GM23338 (cell line): ENCODE measurements around the gene LIMCH1. TPM values are rescaled to one million over a fixed set of nuclear protein-coding genes. Genes with fewer than 3 reads are reported as not detected.

Experiments
- ATAC-seq: fragments of 200-7000 bp; cut with Tn5 transposase; 3 replicates; pipeline ENCODE4 v1.9.1; 2020
- DNase-seq: peaks from one replicate; pipeline ENCODE4 v3.0.0-alpha.2; 2015; ENCODE audit warnings: low spot score
- H2AFZ ChIP-seq: fragments of 200-600 bp; sonication (generic); 2 replicates; pipeline ENCODE4 v1.8.0; 2016; ENCODE audit warnings: antibody characterized with exemption, mild to moderate bottlenecking, moderate library complexity
- H3F3A ChIP-seq: fragments of 200-600 bp; sonication (generic); replicated peaks from 2 replicates; pipeline ENCODE4 v1.8.0; 2017; ENCODE audit warnings: antibody characterized with exemption, mixed run types, low read depth
- H3K27ac ChIP-seq: fragments of 200-600 bp; sonication (generic); 2 replicates; pipeline ENCODE4 v1.6.1; 2016; ENCODE audit warnings: low read depth
- H3K27me3 ChIP-seq: fragments of 200-600 bp; sonication (generic); 2 replicates; pipeline ENCODE4 v1.8.0; 2016; ENCODE audit warnings: mild to moderate bottlenecking, mixed run types, moderate library complexity; ENCODE audit not compliant: insufficient read depth
- H3K36me3 ChIP-seq: fragments of 200-600 bp; sonication (generic); 2 replicates; pipeline ENCODE4 v1.8.0; 2016; ENCODE audit warnings: mild to moderate bottlenecking; ENCODE audit not compliant: insufficient read depth
- H3K4me1 ChIP-seq: fragments of 200-600 bp; sonication (generic); 2 replicates; pipeline ENCODE4 v1.8.0; 2016; ENCODE audit warnings: mild to moderate bottlenecking, moderate library complexity; ENCODE audit not compliant: insufficient read depth
- H3K4me2 ChIP-seq: fragments of 200-600 bp; sonication (generic); 2 replicates; pipeline ENCODE4 v1.7.1; 2017; ENCODE audit warnings: mixed run types
- H3K4me3 ChIP-seq: fragments of 200-600 bp; sonication (generic); 2 replicates; pipeline ENCODE4 v1.6.1; 2016; ENCODE audit warnings: mixed run types
- H3K79me2 ChIP-seq: fragments of 200-600 bp; sonication (generic); replicated peaks from 2 replicates; pipeline ENCODE4 v1.8.0; 2017; ENCODE audit warnings: mild to moderate bottlenecking; ENCODE audit not compliant: insufficient read depth
- H3K9me2 ChIP-seq: fragments of 200-600 bp; sonication (generic); 2 replicates; pipeline ENCODE4 v1.8.0; 2017; ENCODE audit not compliant: insufficient read depth
- H4K20me1 ChIP-seq: fragments of 200-600 bp; sonication (generic); replicated peaks from 2 replicates; pipeline ENCODE4 v1.8.0; 2017; ENCODE audit warnings: mild to moderate bottlenecking; ENCODE audit not compliant: insufficient read depth
- H3K27ac Mint-ChIP-seq: 2 replicates; pipeline ENCODE4 v1.8.0; 2020; ENCODE audit warnings: inconsistent platforms, mild to moderate bottlenecking, moderate library complexity, mixed read lengths
- H3K27me3 Mint-ChIP-seq: 3 replicates; pipeline ENCODE4 v1.8.0; 2022; ENCODE audit warnings: low read depth, mild to moderate bottlenecking, moderate library complexity, mixed read lengths, inconsistent platforms; ENCODE audit not compliant: insufficient read depth, poor library complexity
- H3K36me3 Mint-ChIP-seq: 3 replicates; pipeline ENCODE4 v1.8.0; 2021; ENCODE audit warnings: low read depth, mild to moderate bottlenecking, inconsistent platforms, moderate library complexity, mixed read lengths
- H3K4me1 Mint-ChIP-seq: 3 replicates; pipeline ENCODE4 v1.8.0; 2020; ENCODE audit warnings: mild to moderate bottlenecking, inconsistent platforms, mixed read lengths
- H3K4me3 Mint-ChIP-seq: 3 replicates; pipeline ENCODE4 v1.8.0; 2021; ENCODE audit warnings: moderate library complexity, mild to moderate bottlenecking, inconsistent platforms, mixed read lengths
- H3K9me3 Mint-ChIP-seq: 3 replicates; pipeline ENCODE4 v1.8.0; 2020; ENCODE audit warnings: moderate library complexity, mild to moderate bottlenecking, inconsistent platforms, mixed read lengths
- CREB1 ChIP-seq: fragments of 250-450 bp; sonication (Bioruptor Pico); IDR thresholded peaks from 2 replicates; pipeline ENCODE4 v1.5.0; 2020; ENCODE audit warnings: low read depth, mild to moderate bottlenecking, moderate library complexity
- CTCF ChIP-seq, 2 experiments: fragments of 200-600 bp in 1 of 2; sonication (generic) in 1 of 2; conservative IDR thresholded peaks; 2 replicates each; pipeline versions ENCODE4 v1.5.1 to v1.6.1; 2016 to 2017; ENCODE audit warnings: antibody characterized with exemption in 2 of 2, low read depth in 2 of 2, mild to moderate bottlenecking in 2 of 2, moderate library complexity in 1 of 2
- ETS1 ChIP-seq: IDR thresholded peaks from 2 replicates; pipeline ENCODE4 v1.6.1; 2016; ENCODE audit warnings: antibody characterized with exemption
- EZH2 ChIP-seq: fragments of 200-600 bp; sonication (generic); IDR thresholded peaks from one replicate; pipeline ENCODE4 v1.8.0; 2017; ENCODE audit warnings: antibody characterized with exemption, mild to moderate bottlenecking, low read depth; ENCODE audit not compliant: unreplicated experiment
- EZH2phosphoT487 ChIP-seq: fragments of 200-600 bp; sonication (generic); IDR thresholded peaks from one replicate; pipeline ENCODE4 v1.8.1; 2018; ENCODE audit warnings: antibody characterized with exemption; ENCODE audit not compliant: unreplicated experiment
- JUNB ChIP-seq: IDR thresholded peaks from one replicate; pipeline ENCODE4 v1.6.1; 2016; ENCODE audit warnings: antibody characterized with exemption; ENCODE audit not compliant: unreplicated experiment
- NANOG ChIP-seq: IDR thresholded peaks from 2 replicates; pipeline ENCODE4 v1.6.1; 2016; ENCODE audit warnings: antibody characterized with exemption, borderline replicate concordance
- POLR2AphosphoS5 ChIP-seq: IDR thresholded peaks from 2 replicates; pipeline ENCODE4 v1.6.1; 2016; ENCODE audit warnings: antibody characterized with exemption, low read depth
- REST ChIP-seq: IDR thresholded peaks from one replicate; pipeline ENCODE4 v1.6.1; 2018; ENCODE audit warnings: antibody characterized with exemption; ENCODE audit not compliant: unreplicated experiment
- ZNF114 ChIP-seq: fragments of 250-450 bp; sonication (Bioruptor Pico); IDR thresholded peaks from 2 replicates; pipeline ENCODE4 v1.5.0; 2020; ENCODE audit warnings: mild to moderate bottlenecking, moderate library complexity
- ZNF462 ChIP-seq: fragments of 250-450 bp; sonication (Bioruptor Pico); IDR thresholded peaks from 2 replicates; pipeline ENCODE4 v1.5.0; 2020; ENCODE audit warnings: mild to moderate bottlenecking, moderate library complexity
- polyA plus RNA-seq: library from polyadenylated mRNA; unstranded; fragments of >200 nt; fragmentation: Nextera tagmentation; extraction: Ambion mirVana; gene quantifications from 2 replicates; pipeline ENCODE4 v1.2.1, GENCODE V29; 2016
- total RNA-seq: library from RNA; depleted of rRNA; stranded (reverse); fragments of >200 nt; shearing (Covaris generic); gene quantifications from 2 replicates; pipeline ENCODE4 v1.2.3, GENCODE V29; 2014

LIMCH1 gene
- total and polyA plus RNA-seq, 2 experiments from 2014 or later, result 1.5 TPM

- Histone ChIP-seq H2AFZ (no peak overlapping the region), H3K4me3 (no peak overlapping the region), H3F3A (no peaks in the 10 kb centered on the region), H3K79me2 (no peaks in the 10 kb centered on the region), H3K27me3 (no peaks in the 10 kb centered on the region), H3K4me2 (no peak overlapping the region), H3K36me3 (no peaks in the 10 kb centered on the region), H3K9me2 (no peaks in the 10 kb centered on the region), H3K27ac (no peak overlapping the region), H4K20me1 (no peaks in the 10 kb centered on the region), H3K4me1 (no peaks in the 10 kb centered on the region)
- no peaks in the 10 kb centered on the region for H3K36me3 Mint-ChIP-seq
- DNase-seq, result no peak
- H3K27ac Mint-ChIP-seq, result no peak overlapping the region
- no peaks in the 10 kb centered on the region for H3K9me3 Mint-ChIP-seq
- H3K27me3 Mint-ChIP-seq, result no peaks in the 10 kb centered on the region
- ATAC-seq, result no peak
- no peaks in the 10 kb centered on the region for H3K4me1 Mint-ChIP-seq
- TF ChIP-seq EZH2phosphoT487 (no peak), JUNB (no peak), REST (no peak), CTCF (conservative IDR thresholded peaks at IDR 0.05; ENCODE audit: low read depth in 2 of 2) (no peak), EZH2 (no peak), ZNF114 (no peak), POLR2AphosphoS5 (no peak), ZNF462 (CRISPR knock-in tag) (no peak), ETS1 (no peak), NANOG (no peak), CREB1 (CRISPR knock-in tag) (no peak)
- H3K4me3 Mint-ChIP-seq, result no peak overlapping the region
Measured at GRCh38 chr4:41683326-41683725, 145.4 kb downstream of the LIMCH1 start.
